Spleen (tissue), 11 donors: ENCODE measurements around the gene KIF26B. TPM values are rescaled to one million over a fixed set of nuclear protein-coding genes. Genes with fewer than 3 reads are reported as not detected.

Experiments used
- DNase-seq: peaks from one replicate; pipeline ENCODE4 v3.0.0-alpha.2; 2020
- H3K27ac ChIP-seq, 8 donors: fragments of 200-600 bp; sonication (generic) in 7 of 8; 1 replicate in 4 of 8; 2 replicates in 4 of 8; pipeline versions ENCODE4 v1.5.0 to v1.8.0; 2016 to 2021; ENCODE audit warnings: inconsistent platforms in 4 of 8, mild to moderate bottlenecking in 4 of 8, moderate library complexity in 1 of 8
- H3K27me3 ChIP-seq, 7 donors: fragments of 200-600 bp; sonication (generic) in 6 of 7; replicated peaks in 1 of 7; 1 replicate in 4 of 7; 2 replicates in 3 of 7; pipeline versions ENCODE4 v1.5.0 to v1.8.0; 2016 to 2021; ENCODE audit warnings: inconsistent platforms in 3 of 7, mild to moderate bottlenecking in 1 of 7
- H3K36me3 ChIP-seq, 6 donors: fragments of 200-600 bp; sonication (generic) in 5 of 6; 1 replicate in 4 of 6; 2 replicates in 2 of 6; pipeline versions ENCODE4 v1.5.0 to v1.8.0; 2016 to 2021; ENCODE audit warnings: inconsistent platforms in 2 of 6
- H3K4me1 ChIP-seq, 6 donors: fragments of 200-600 bp; sonication (generic) in 5 of 6; 1 replicate in 3 of 6; 2 replicates in 3 of 6; pipeline versions ENCODE4 v1.5.0 to v1.8.0; 2016 to 2021; ENCODE audit warnings: inconsistent platforms in 3 of 6
- H3K4me3 ChIP-seq, 8 donors: fragments of 200-600 bp; sonication (generic) in 7 of 8; 1 replicate in 4 of 8; 2 replicates in 4 of 8; pipeline versions ENCODE4 v1.5.0 to v1.8.0; 2016 to 2021; ENCODE audit warnings: inconsistent platforms in 4 of 8, mild to moderate bottlenecking in 4 of 8, moderate library complexity in 2 of 8
- H3K9me3 ChIP-seq, 8 donors: fragments of 200-600 bp; sonication (generic) in 7 of 8; 1 replicate in 4 of 8; 2 replicates in 4 of 8; pipeline versions ENCODE4 v1.5.0 to v1.8.0; 2016 to 2021; ENCODE audit warnings: inconsistent platforms in 4 of 8
- CTCF ChIP-seq, 11 experiments: fragments of 200-600 bp in 7 of 11; fragments of 450-650 bp in 4 of 11; sonication (generic) in 4 of 11; IDR thresholded peaks in 8 of 11; conservative IDR thresholded peaks in 3 of 11; 1 replicate in 7 of 11; 2 replicates in 4 of 11; pipeline versions ENCODE4 v1.4.0 to v1.8.0; 2016 to 2021; ENCODE audit warnings: antibody characterized with exemption in 11 of 11, inconsistent platforms in 4 of 11, mild to moderate bottlenecking in 1 of 11
- POLR2A ChIP-seq, 3 donors: fragments of 450-650 bp; IDR thresholded peaks; one replicate each; pipeline ENCODE4 v1.5.1; 2017; ENCODE audit warnings: antibody characterized with exemption in 3 of 3, mild to moderate bottlenecking in 1 of 3
- POLR2AphosphoS5 ChIP-seq, 3 donors: sonication (generic); formaldehyde crosslinking; IDR thresholded peaks; one replicate each; pipeline ENCODE4 v1.5.1; 2017; ENCODE audit warnings: antibody characterized with exemption in 3 of 3
- WGBS, 5 donors: extraction: QIAGEN DNeasy Blood & Tissue Kit in 3 of 5; methylation state at CpG; one replicate each; pipeline versions ENCODE4 v1.1.5 to v1.1.7; 2013 to 2018; 5-methylcytosine and 5-hydroxymethylcytosine counted together
- intact Hi-C: fragments of 100-400 bp; cut with DNase I; formaldehyde crosslinking; loops from one replicate; pipeline ENCODE4 v1.15.0; 2023; ENCODE audit warnings: low total_unique reads
- polyA plus RNA-seq, 3 donors: library from polyadenylated mRNA; stranded (reverse); fragments of 200-250 nt; gene quantifications; one replicate each; pipeline ENCODE4 v1.2.1, GENCODE V29; 2013
- total RNA-seq, 7 donors: library from RNA; depleted of rRNA in 3 of 7; stranded (reverse); fragments of >200 nt in 3 of 7; fragmentation: NEBNext Ultra II Directional in 4 of 7; extraction: Animal tissue kit (Norgen Biotek cat#: 25700) in 4 of 7; gene quantifications; one replicate each; pipeline versions ENCODE4 v1.1.0 to v1.2.1, GENCODE V29; 2016 to 2021
- donor health status: healthy with polysubstance abuse.
- donor health status: DM: no; HTN: no; CAD: no; lungs with moderate emphysema.
- donor health status: DM: no; HTN: no; CAD: no.
- donor health status: Bipolar disorder and iron deficiency.
- donor health status: healthy.
- donor health status: DM: no; HTN: no; CAD: no.
- donor health status: DM: yes; HTN: yes; CAD: no.

Gene KIF26B
- total and polyA plus RNA-seq, 10 donors = 0.07 to 4.5 (median 0.60) TPM; not detected in 1

DNA sequence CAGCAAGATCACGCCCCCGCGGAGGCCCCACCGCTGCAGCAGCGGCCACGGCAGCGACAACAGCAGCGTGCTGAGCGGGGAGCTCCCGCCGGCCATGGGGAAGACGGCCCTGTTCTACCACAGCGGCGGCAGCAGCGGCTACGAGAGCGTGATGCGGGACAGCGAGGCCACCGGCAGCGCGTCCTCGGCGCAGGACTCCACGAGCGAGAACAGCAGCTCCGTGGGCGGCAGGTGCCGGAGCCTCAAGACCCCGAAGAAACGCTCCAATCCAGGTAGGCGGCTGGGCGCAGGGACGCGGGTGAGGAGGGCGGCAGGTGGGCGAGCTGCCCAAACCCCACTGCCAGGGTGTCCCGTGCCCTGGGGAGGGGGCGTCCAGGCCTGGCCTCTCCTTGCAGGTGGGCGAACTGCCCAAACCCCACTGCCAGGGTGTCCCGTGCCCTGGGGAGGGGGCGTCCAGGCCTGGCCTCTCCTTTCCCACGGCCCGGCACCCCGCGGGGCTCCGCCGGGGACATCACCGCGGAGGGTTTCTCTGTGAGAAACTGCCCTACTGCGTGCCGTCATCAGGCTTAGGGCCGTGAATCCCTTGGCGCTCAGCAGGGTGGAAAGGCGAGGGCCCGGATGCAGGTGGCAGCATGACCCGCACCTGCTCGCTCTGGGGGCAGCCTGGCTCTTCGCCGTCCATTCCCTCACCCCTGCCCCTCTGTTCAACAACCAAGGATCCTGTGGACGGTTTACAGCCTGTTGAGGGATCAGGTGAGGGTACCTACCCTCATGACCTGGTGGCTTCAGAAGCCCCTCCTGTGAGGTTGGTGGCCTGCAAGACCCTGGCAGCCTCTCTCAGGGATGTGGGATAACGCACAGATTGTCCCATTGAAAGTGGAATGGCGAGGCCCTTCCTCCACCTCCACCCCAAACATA is 534.0 kb downstream of the KIF26B start:
- 85 to 89% (median 87%) methylated on average over 48 to 63 of the region's 63 CpGs for WGBS, 5 donors
- Histone ChIP-seq H3K27ac (no peak overlapping the region), H3K27me3 (peaks cover 0 to 30% (median 0%) of the 10 kb centered on the region in 7 donors), H3K36me3 (no peaks in the 10 kb centered on the region), H3K9me3 (no peaks in the 10 kb centered on the region), H3K4me1 (peaks cover 0 to 7% (median 0%) of the 10 kb centered on the region in 6 donors), H3K4me3 (no peak overlapping the region)
- DNase-seq = peak; percentile 76
- TF ChIP-seq CTCF (IDR thresholded peaks at IDR 0.05 in 8 of 11, conservative IDR thresholded peaks at IDR 0.05 in 3 of 11) (no peak), POLR2A (IDR thresholded peaks at IDR 0.05) (no peak), POLR2AphosphoS5 (IDR thresholded peaks at IDR 0.05) (no peak)
- intact Hi-C loops = no loop called here

DNA sequence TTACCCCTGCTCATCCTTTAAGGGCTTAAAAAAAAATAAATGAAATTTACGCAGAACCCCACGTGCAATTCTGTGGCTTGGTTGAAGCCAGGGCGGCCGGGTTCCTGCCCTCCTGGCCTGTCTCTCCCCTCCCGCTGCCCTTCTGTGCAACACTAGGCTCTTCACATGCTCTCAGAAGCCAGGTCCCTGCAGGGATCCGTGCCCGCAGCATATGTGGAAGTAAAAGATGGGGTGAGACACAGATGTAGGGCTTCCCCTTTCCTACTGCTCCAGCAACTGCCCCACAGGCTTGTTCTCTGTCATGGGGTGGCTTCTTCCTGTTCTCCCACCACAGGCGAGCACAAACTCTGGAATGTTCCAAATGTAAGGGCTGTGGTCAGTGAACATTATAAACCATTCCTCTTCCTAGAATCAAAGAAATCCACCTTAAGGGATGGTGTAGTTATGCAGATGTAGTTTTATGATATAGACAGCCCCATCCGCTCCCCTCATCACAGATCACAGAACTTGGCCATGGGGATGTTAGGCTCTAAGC is 535.4 kb downstream of the KIF26B start:
- no peak overlapping the region for H3K4me3 ChIP-seq
- H3K36me3 ChIP-seq = no peaks in the 10 kb centered on the region
- H3K4me1 ChIP-seq = peaks cover 0 to 7% (median 0%) of the 10 kb centered on the region in 6 donors
- intact Hi-C loops = no loop called here
- H3K27ac ChIP-seq = no peak overlapping the region
- DNase-seq = peak; percentile 54
- H3K9me3 ChIP-seq = no peaks in the 10 kb centered on the region
- WGBS, 5 donors = 41 to 69% (median 48%) methylated on average over 9 of the region's 9 CpGs
- TF ChIP-seq POLR2A (IDR thresholded peaks at IDR 0.05) (no peak), CTCF (IDR thresholded peaks at IDR 0.05 in 8 of 11, conservative IDR thresholded peaks at IDR 0.05 in 3 of 11) (no peak), POLR2AphosphoS5 (IDR thresholded peaks at IDR 0.05) (no peak)
- peaks cover 0 to 30% (median 0%) of the 10 kb centered on the region in 7 donors for H3K27me3 ChIP-seq

DNA sequence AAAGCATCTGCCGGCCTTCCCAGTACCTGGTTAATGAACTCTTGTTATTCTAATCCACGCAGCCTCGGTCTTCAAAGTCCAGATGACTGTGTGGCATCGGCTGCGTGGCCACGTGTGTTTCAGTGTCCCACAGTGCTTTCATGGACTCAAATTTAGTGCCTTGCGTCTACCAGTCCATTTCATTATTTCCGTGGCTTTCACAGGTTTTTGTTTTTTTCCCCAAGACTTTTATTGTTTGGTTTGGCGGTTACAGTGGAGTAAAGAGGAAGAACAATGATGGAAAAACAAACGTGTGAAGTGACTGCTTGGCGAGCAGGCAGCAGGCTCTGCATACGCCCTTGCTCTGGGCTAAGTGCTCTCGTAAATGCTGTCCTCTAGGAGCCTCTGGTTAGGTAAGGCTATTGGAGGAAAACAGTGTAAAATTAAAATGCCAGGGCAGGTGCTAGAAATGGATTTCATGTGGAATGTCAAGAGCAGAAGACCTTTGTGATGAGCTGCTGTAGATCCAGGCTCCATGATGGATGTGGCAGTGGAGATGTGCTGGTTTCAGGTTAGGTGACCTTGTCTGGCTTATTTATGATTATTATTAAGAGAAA is 536.3 kb downstream of the KIF26B start:
- WGBS, 5 donors = 67 to 77% (median 70%) methylated on average over 13 of the region's 13 CpGs
- H3K27me3 ChIP-seq = peaks cover 0 to 30% (median 0%) of the 10 kb centered on the region in 7 donors
- TF ChIP-seq CTCF (IDR thresholded peaks at IDR 0.05 in 8 of 11, conservative IDR thresholded peaks at IDR 0.05 in 3 of 11) = no peak
- TF ChIP-seq POLR2AphosphoS5 (IDR thresholded peaks at IDR 0.05) = no peak
- TF ChIP-seq POLR2A (IDR thresholded peaks at IDR 0.05) = no peak

GRCh38 chr1:245691897-245692296 is 537.1 kb downstream of the KIF26B start:
- no peaks in the 10 kb centered on the region for H3K9me3 ChIP-seq
- intact Hi-C loops = no loop called here
- no peaks in the 10 kb centered on the region for H3K36me3 ChIP-seq
- H3K4me3 ChIP-seq = no peak overlapping the region
- WGBS, 5 donors = 78 to 96% (median 92%) methylated on average over 3 of the region's 3 CpGs
- H3K4me1 ChIP-seq = peaks cover 0 to 7% (median 0%) of the 10 kb centered on the region in 6 donors
- H3K27me3 ChIP-seq = peaks cover 0 to 26% (median 0%) of the 10 kb centered on the region in 7 donors
- no peak for DNase-seq
- no peak overlapping the region for H3K27ac ChIP-seq
- TF ChIP-seq CTCF (IDR thresholded peaks at IDR 0.05 in 8 of 11, conservative IDR thresholded peaks at IDR 0.05 in 3 of 11) (no peak), POLR2A (IDR thresholded peaks at IDR 0.05) (no peak), POLR2AphosphoS5 (IDR thresholded peaks at IDR 0.05) (no peak)

More for the DNA sequence above, 536.3 kb downstream of the KIF26B start:
- no peak overlapping the region for H3K4me3 ChIP-seq
- peaks cover 0 to 7% (median 0%) of the 10 kb centered on the region in 6 donors for H3K4me1 ChIP-seq
- DNase-seq = peak; percentile 23
- no peak overlapping the region for H3K27ac ChIP-seq
- intact Hi-C loops = no loop called here
- no peaks in the 10 kb centered on the region for H3K9me3 ChIP-seq
- H3K36me3 ChIP-seq = no peaks in the 10 kb centered on the region
